GM12878 (cell line): ENCODE results near the gene SPTLC2. TPM values are rescaled to one million over a fixed set of nuclear protein-coding genes. Genes with fewer than 3 reads are reported as not detected.

Experiments used
- polyA plus RNA-seq, 11 experiments: library from polyadenylated mRNA; depleted of rRNA in 4 of 11; unstranded in 6 of 11; stranded (reverse) in 5 of 11; fragments of >200 nt; fragmentation: Nextera tagmentation in 4 of 11; fragmentation: Illumina TruSeq in 1 of 11; extraction: Ambion mirVana in 4 of 11; extraction: Trizol in 1 of 11; gene quantifications; 1 replicate in 1 of 11; 2 replicates in 10 of 11; pipeline versions ENCODE4 v1.2.1 to v1.2.3, GENCODE V29; 2011 to 2016; ENCODE audit warnings: inconsistent platforms in 2 of 11, missing spikeins in 2 of 11, low read depth in 1 of 11
- small RNA-seq: library from RNA; depleted of rRNA; stranded (forward); fragments of <200 nt; gene quantifications from one replicate; pipeline ENCODE3, GENCODE V24; 2014
- total RNA-seq, 4 experiments: library from RNA; depleted of rRNA in 3 of 4; stranded (reverse); fragments of >200 nt in 3 of 4; fragmentation: Illumina TruSeq in 1 of 4; extraction: Trizol in 1 of 4; gene quantifications; 2 replicates each; pipeline versions ENCODE4 v1.2.1 to v1.2.3, GENCODE V29; 2013 to 2021

The SPTLC2 gene
- total and polyA plus RNA-seq, 10 of the 15 experiments (the other 5 are each of a cell fraction or from before 2014, with no cell fraction given) = 6.9 to 35.1 (median 19.7) TPM

Small RNA genes lying within 50 kb of the gene (small RNA-seq; reads per million reads assigned to genes)
- gene COX6CP11 (not detected), gene RF00404 (not detected), gene RN7SL587P (not detected)

Other genes with a start within 250 kb of the SPTLC2 start
Only the 7 nearest of the 10 such genes appear.
- gene VIPAS39, start 159.0 kb downstream of the SPTLC2 start, total RNA-seq (2014; rRNA removed) = 18.6 and 27.3 TPM in 2 replicates
- gene VIPAS39, start 159.0 kb downstream of the SPTLC2 start, total RNA-seq (2014; rRNA removed; fragmentation: Illumina TruSeq; extraction: Trizol) = 18.8 and 21.7 TPM in 2 replicates
- 16.3 and 18.3 TPM in 2 replicates for gene VIPAS39, start 159.0 kb downstream of the SPTLC2 start, total RNA-seq (2021)
- gene VIPAS39, start 159.0 kb downstream of the SPTLC2 start, polyA plus RNA-seq (2011; rRNA removed) = 38.4 and 38.8 TPM in 2 replicates
- gene VIPAS39, start 159.0 kb downstream of the SPTLC2 start, polyA plus RNA-seq (2014; fragmentation: Illumina TruSeq; extraction: Trizol) = 27.8 and 44.8 TPM in 2 replicates
- 10 to 100 TPM in 1 of 2 experiments, 1 to 10 TPM in 1; 6.7 to 10.5 TPM for gene VIPAS39, start 159.0 kb downstream of the SPTLC2 start, polyA plus RNA-seq (2014; fragmentation: Nextera tagmentation; extraction: Ambion mirVana)
- gene VIPAS39, start 159.0 kb downstream of the SPTLC2 start, polyA plus RNA-seq (2014; rRNA removed) = 16.4 and 18.6 TPM in 2 replicates
- gene VIPAS39, start 159.0 kb downstream of the SPTLC2 start, polyA plus RNA-seq (2016; fragmentation: Nextera tagmentation; extraction: Ambion mirVana) = 10 to 100 TPM; 15.1 to 18.0 TPM
- 151 and 175 TPM in 2 replicates for gene AHSA1, start 158.5 kb downstream of the SPTLC2 start, total RNA-seq (2014; rRNA removed)
- gene AHSA1, start 158.5 kb downstream of the SPTLC2 start, total RNA-seq (2014; rRNA removed; fragmentation: Illumina TruSeq; extraction: Trizol) = 211 and 243 TPM in 2 replicates
- 165 and 174 TPM in 2 replicates for gene AHSA1, start 158.5 kb downstream of the SPTLC2 start, total RNA-seq (2021)
- 194 and 197 TPM in 2 replicates for gene AHSA1, start 158.5 kb downstream of the SPTLC2 start, polyA plus RNA-seq (2011; rRNA removed)
- gene AHSA1, start 158.5 kb downstream of the SPTLC2 start, polyA plus RNA-seq (2014; fragmentation: Illumina TruSeq; extraction: Trizol) = 295 and 366 TPM in 2 replicates
- gene AHSA1, start 158.5 kb downstream of the SPTLC2 start, polyA plus RNA-seq (2014; fragmentation: Nextera tagmentation; extraction: Ambion mirVana) = 10 to 100 TPM; 51.8 to 98.3 TPM
- 201 and 205 TPM in 2 replicates for gene AHSA1, start 158.5 kb downstream of the SPTLC2 start, polyA plus RNA-seq (2014; rRNA removed)
- gene AHSA1, start 158.5 kb downstream of the SPTLC2 start, polyA plus RNA-seq (2016; fragmentation: Nextera tagmentation; extraction: Ambion mirVana) = 100 to 1,000 TPM; 252 to 261 TPM
- gene ISM2, start 117.8 kb downstream of the SPTLC2 start, total RNA-seq (2014; rRNA removed) = not detected in 2 replicates
- not detected in 2 replicates for gene ISM2, start 117.8 kb downstream of the SPTLC2 start, total RNA-seq (2014; rRNA removed; fragmentation: Illumina TruSeq; extraction: Trizol)
- not detected in 2 replicates for gene ISM2, start 117.8 kb downstream of the SPTLC2 start, total RNA-seq (2021)
- gene ISM2, start 117.8 kb downstream of the SPTLC2 start, polyA plus RNA-seq (2011; rRNA removed) = 0.03 TPM in 1 of 2 replicates, not detected in the other
- not detected in 2 replicates for gene ISM2, start 117.8 kb downstream of the SPTLC2 start, polyA plus RNA-seq (2014; fragmentation: Illumina TruSeq; extraction: Trizol)
- gene ISM2, start 117.8 kb downstream of the SPTLC2 start, polyA plus RNA-seq (2014; fragmentation: Nextera tagmentation; extraction: Ambion mirVana) = not detected
- 0.14 TPM in 1 of 2 replicates, not detected in the other for gene ISM2, start 117.8 kb downstream of the SPTLC2 start, polyA plus RNA-seq (2014; rRNA removed)
- gene ISM2, start 117.8 kb downstream of the SPTLC2 start, polyA plus RNA-seq (2016; fragmentation: Nextera tagmentation; extraction: Ambion mirVana) = not detected
- 14.9 and 15.0 TPM in 2 replicates for gene ALKBH1, start 91.4 kb upstream of the SPTLC2 start, total RNA-seq (2014; rRNA removed)
- gene ALKBH1, start 91.4 kb upstream of the SPTLC2 start, total RNA-seq (2014; rRNA removed; fragmentation: Illumina TruSeq; extraction: Trizol) = 12.2 and 14.7 TPM in 2 replicates
- gene ALKBH1, start 91.4 kb upstream of the SPTLC2 start, total RNA-seq (2021) = 15.4 and 18.9 TPM in 2 replicates
- 24.1 and 27.0 TPM in 2 replicates for gene ALKBH1, start 91.4 kb upstream of the SPTLC2 start, polyA plus RNA-seq (2011; rRNA removed)
- 19.7 and 23.1 TPM in 2 replicates for gene ALKBH1, start 91.4 kb upstream of the SPTLC2 start, polyA plus RNA-seq (2014; fragmentation: Illumina TruSeq; extraction: Trizol)
- 1 to 10 TPM; 6.5 to 9.3 TPM for gene ALKBH1, start 91.4 kb upstream of the SPTLC2 start, polyA plus RNA-seq (2014; fragmentation: Nextera tagmentation; extraction: Ambion mirVana)
- gene ALKBH1, start 91.4 kb upstream of the SPTLC2 start, polyA plus RNA-seq (2014; rRNA removed) = 13.5 and 15.2 TPM in 2 replicates
- gene ALKBH1, start 91.4 kb upstream of the SPTLC2 start, polyA plus RNA-seq (2016; fragmentation: Nextera tagmentation; extraction: Ambion mirVana) = 10 to 100 TPM; 19.8 to 23.4 TPM
- 287 and 375 TPM in 2 replicates for gene SLIRP, start 91.5 kb upstream of the SPTLC2 start, total RNA-seq (2014; rRNA removed)
- 293 and 299 TPM in 2 replicates for gene SLIRP, start 91.5 kb upstream of the SPTLC2 start, total RNA-seq (2014; rRNA removed; fragmentation: Illumina TruSeq; extraction: Trizol)
- 196 and 198 TPM in 2 replicates for gene SLIRP, start 91.5 kb upstream of the SPTLC2 start, total RNA-seq (2021)
- gene SLIRP, start 91.5 kb upstream of the SPTLC2 start, polyA plus RNA-seq (2011; rRNA removed) = 286 and 302 TPM in 2 replicates
- gene SLIRP, start 91.5 kb upstream of the SPTLC2 start, polyA plus RNA-seq (2014; fragmentation: Illumina TruSeq; extraction: Trizol) = 365 and 395 TPM in 2 replicates
- gene SLIRP, start 91.5 kb upstream of the SPTLC2 start, polyA plus RNA-seq (2014; fragmentation: Nextera tagmentation; extraction: Ambion mirVana) = 1,000 to 10,000 TPM; 1,396 to 1,510 TPM
- 662 and 828 TPM in 2 replicates for gene SLIRP, start 91.5 kb upstream of the SPTLC2 start, polyA plus RNA-seq (2014; rRNA removed)
- gene SLIRP, start 91.5 kb upstream of the SPTLC2 start, polyA plus RNA-seq (2016; fragmentation: Nextera tagmentation; extraction: Ambion mirVana) = 100 to 1,000 TPM; 934 to 946 TPM
- 57.5 and 60.9 TPM in 2 replicates for gene SNW1, start 144.5 kb upstream of the SPTLC2 start, total RNA-seq (2014; rRNA removed)
- gene SNW1, start 144.5 kb upstream of the SPTLC2 start, total RNA-seq (2014; rRNA removed; fragmentation: Illumina TruSeq; extraction: Trizol) = 91.3 and 92.2 TPM in 2 replicates
- 74.8 and 75.2 TPM in 2 replicates for gene SNW1, start 144.5 kb upstream of the SPTLC2 start, total RNA-seq (2021)
- gene SNW1, start 144.5 kb upstream of the SPTLC2 start, polyA plus RNA-seq (2011; rRNA removed) = 56.6 and 84.7 TPM in 2 replicates
- gene SNW1, start 144.5 kb upstream of the SPTLC2 start, polyA plus RNA-seq (2014; fragmentation: Illumina TruSeq; extraction: Trizol) = 109 and 139 TPM in 2 replicates
- gene SNW1, start 144.5 kb upstream of the SPTLC2 start, polyA plus RNA-seq (2014; fragmentation: Nextera tagmentation; extraction: Ambion mirVana) = 10 to 100 TPM; 73.7 to 86.8 TPM
- 52.7 and 63.7 TPM in 2 replicates for gene SNW1, start 144.5 kb upstream of the SPTLC2 start, polyA plus RNA-seq (2014; rRNA removed)
- 10 to 100 TPM; 76.6 to 83.1 TPM for gene SNW1, start 144.5 kb upstream of the SPTLC2 start, polyA plus RNA-seq (2016; fragmentation: Nextera tagmentation; extraction: Ambion mirVana)
- 3.3 and 4.8 TPM in 2 replicates for gene ADCK1, start 183.5 kb upstream of the SPTLC2 start, total RNA-seq (2014; rRNA removed)
- gene ADCK1, start 183.5 kb upstream of the SPTLC2 start, total RNA-seq (2014; rRNA removed; fragmentation: Illumina TruSeq; extraction: Trizol) = 3.5 and 3.6 TPM in 2 replicates
- gene ADCK1, start 183.5 kb upstream of the SPTLC2 start, total RNA-seq (2021) = 6.2 and 6.9 TPM in 2 replicates
- gene ADCK1, start 183.5 kb upstream of the SPTLC2 start, polyA plus RNA-seq (2011; rRNA removed) = 2.1 and 3.3 TPM in 2 replicates
- 4.7 and 5.3 TPM in 2 replicates for gene ADCK1, start 183.5 kb upstream of the SPTLC2 start, polyA plus RNA-seq (2014; fragmentation: Illumina TruSeq; extraction: Trizol)
- gene ADCK1, start 183.5 kb upstream of the SPTLC2 start, polyA plus RNA-seq (2014; fragmentation: Nextera tagmentation; extraction: Ambion mirVana) = 1 to 10 TPM; 3.5 to 3.6 TPM
- gene ADCK1, start 183.5 kb upstream of the SPTLC2 start, polyA plus RNA-seq (2014; rRNA removed) = 6.4 and 7.6 TPM in 2 replicates
- gene ADCK1, start 183.5 kb upstream of the SPTLC2 start, polyA plus RNA-seq (2016; fragmentation: Nextera tagmentation; extraction: Ambion mirVana) = 1 to 10 TPM; 7.6 to 8.5 TPM